OCI-LY3 (cell line): ENCODE data around the gene LIX1L.

Experiments
- CTCF ChIP-seq: fragments of 200-600, 300-600 bp; sonication (generic); IDR thresholded peaks from 2 replicates; pipeline ENCODE4 v1.5.1; 2014; ENCODE audit warnings: antibody characterized with exemption, low read length, low read depth
- EZH2phosphoT487 ChIP-seq: fragments of 200-600 bp; shearing (Covaris generic); IDR thresholded peaks from 2 replicates; pipeline ENCODE4 v1.6.1; 2018; ENCODE audit warnings: antibody characterized with exemption, mixed run types, low read depth

DNA sequence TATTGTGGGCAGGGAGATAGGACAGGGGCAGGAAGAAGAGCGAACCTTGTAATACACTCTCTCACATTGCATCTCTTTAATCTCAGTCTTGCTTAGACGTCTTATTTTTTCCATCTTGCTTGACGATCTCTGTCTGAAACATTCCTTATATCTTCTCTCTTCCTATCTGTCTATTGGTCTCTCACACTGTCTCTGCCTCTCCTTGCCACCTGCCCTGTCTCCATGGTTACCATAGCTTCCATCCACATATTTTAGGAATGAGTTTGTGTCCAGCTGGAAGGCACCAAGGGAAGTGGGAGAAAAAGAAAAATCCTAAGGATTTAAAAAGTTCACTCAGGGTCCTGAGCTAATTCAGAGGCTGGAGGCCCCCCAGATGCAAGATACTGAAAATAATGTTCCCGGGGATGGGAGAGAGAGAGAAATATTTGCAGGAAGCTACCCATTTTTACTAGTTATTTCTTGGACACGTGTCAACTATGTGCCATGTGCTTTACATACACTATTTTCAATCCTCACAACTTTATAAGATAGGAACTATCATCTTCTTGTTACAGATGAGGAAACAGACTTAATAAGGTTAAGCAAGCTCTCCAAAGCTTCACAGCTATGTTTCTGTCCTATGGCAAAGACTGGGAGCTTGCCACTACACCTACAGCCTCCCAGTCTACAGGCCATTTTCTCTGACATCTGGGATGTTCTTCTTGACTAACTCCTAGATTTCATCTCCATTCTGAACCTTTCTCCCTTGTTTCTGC lies 5.6 kb upstream of the LIX1L start:
- TF ChIP-seq EZH2phosphoT487 (no peak), CTCF (no peak)
